GM18498 (cell line): ENCODE results near the gene HLA-DOA.
A peak's percentile ranks its signal among the peaks of the same experiment; 100 is the strongest.

Experiments used
- ATAC-seq: cut with Tn5 transposase; IDR thresholded peaks from one replicate; pipeline ENCODE4 v1.9.1; 2021; ENCODE audit warnings: mild to moderate bottlenecking, moderate library complexity; ENCODE audit not compliant: unreplicated experiment

The HLA-DOA gene

GRCh38 chr6:32980488-32981038 lies 28.8 kb downstream of the HLA-DOA start:
- ATAC-seq, result no peak

GRCh38 chr6:32979720-32980487 lies 29.5 kb downstream of the HLA-DOA start:
- no peak for ATAC-seq

GRCh38 chr6:32977953-32978324 lies 31.5 kb downstream of the HLA-DOA start:
- no peak for ATAC-seq

GRCh38 chr6:32977272-32977952 lies 32.0 kb downstream of the HLA-DOA start:
- ATAC-seq, result no peak

GRCh38 chr6:32976334-32977069 lies 32.9 kb downstream of the HLA-DOA start:
- ATAC-seq, result no peak

GRCh38 chr6:32975886-32976285 lies 33.5 kb downstream of the HLA-DOA start:
- no peak for ATAC-seq

- ATAC-seq, result no peak
Measured at GRCh38 chr6:32974541-32975308, 34.7 kb downstream of the HLA-DOA start.

GRCh38 chr6:32974016-32974333 lies 35.4 kb downstream of the HLA-DOA start:
- no peak for ATAC-seq

GRCh38 chr6:32973144-32974015 lies 36.0 kb downstream of the HLA-DOA start:
- ATAC-seq, result no peak

GRCh38 chr6:32972353-32973143 lies 36.8 kb downstream of the HLA-DOA start:
- peak; percentile 1 for ATAC-seq

GRCh38 chr6:32971581-32972352 lies 37.6 kb downstream of the HLA-DOA start:
- peak; percentile 53 for ATAC-seq

- ATAC-seq, result no peak
Measured at GRCh38 chr6:32971242-32971580, 38.2 kb downstream of the HLA-DOA start.

- ATAC-seq, result no peak
Measured at GRCh38 chr6:32970413-32971241, 38.8 kb downstream of the HLA-DOA start.

- no peak for ATAC-seq
Measured at GRCh38 chr6:32969685-32970412, 39.5 kb downstream of the HLA-DOA start.

GRCh38 chr6:32968867-32969684 lies 40.3 kb downstream of the HLA-DOA start:
- no peak for ATAC-seq
